ENCODE results near the gene QSOX2. TPM values are rescaled to one million over a fixed set of nuclear protein-coding genes. Genes with fewer than 3 reads are reported as not detected.

QSOX2 gene
- total RNA-seq, 6 donors from 2014 or later, result 6.9 to 14.8 (median 10.1) TPM

DNA sequence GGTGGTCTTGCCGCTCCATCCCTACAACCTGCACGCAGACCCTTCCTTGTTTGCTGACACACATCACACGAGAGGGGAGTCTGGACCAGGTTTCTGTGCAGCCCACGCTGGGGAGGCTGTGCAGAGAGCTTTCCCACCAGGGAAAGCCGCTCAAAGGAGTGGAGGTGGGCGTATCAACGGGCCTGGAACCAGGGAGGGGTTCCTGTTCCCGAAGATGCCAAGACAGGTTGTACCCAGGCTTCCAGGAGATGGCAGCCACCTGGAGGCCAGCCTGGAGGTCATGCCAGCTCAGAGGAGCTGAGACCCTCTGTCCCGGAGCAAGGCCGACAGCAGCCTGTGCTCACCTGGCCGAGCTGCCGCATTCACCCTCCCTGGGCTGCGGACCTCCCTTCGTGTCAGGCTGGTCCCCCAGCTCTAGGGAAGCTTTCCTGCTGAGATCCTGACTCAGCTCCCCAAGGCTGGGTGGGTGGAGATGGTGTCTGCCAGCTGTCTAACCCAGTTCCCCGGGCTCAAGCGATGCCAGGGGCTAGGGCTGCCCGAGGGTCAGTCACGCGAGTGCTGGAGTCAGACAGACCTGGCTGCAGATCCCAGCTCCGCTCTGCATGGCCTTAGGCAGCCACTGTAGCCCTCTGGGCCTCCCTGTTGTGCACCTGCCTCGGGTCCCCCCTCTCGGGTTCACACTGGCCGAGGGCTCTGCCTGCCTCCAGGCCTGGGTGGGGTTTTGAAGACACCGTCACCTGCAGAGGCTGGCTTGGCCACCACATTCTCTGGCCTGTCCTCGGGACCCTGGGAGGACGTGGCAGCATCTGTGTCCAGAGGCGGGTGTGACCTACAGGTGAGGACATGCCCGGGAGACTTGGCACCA, 28.5 kb upstream of the QSOX2 start:
- peak in 1 of 2 donors; percentile 20 for ATAC-seq (ENCODE audit: low FRiP score in 2 of 2)
- TF ChIP-seq POLR2A (IDR thresholded peaks at IDR 0.05) (no peak), EP300 (IDR thresholded peaks at IDR 0.05) (no peak), POLR2AphosphoS5 (IDR thresholded peaks at IDR 0.05) (no peak), CTCF (IDR thresholded peaks at IDR 0.05) (no peak)
- H3K4me3 ChIP-seq, result no peak overlapping the region
- no peaks in the 10 kb centered on the region for H3K4me1 ChIP-seq
- 82% methylated on average over 20 to 22 of the region's 28 CpGs for WGBS, 2 donors
- DNase-seq, result peak in 1 of 2 donors; percentile 76
- no peak overlapping the region for H3K27ac ChIP-seq
- H3K9me3 ChIP-seq, result no peaks in the 10 kb centered on the region
- H3K27me3 ChIP-seq, result no peaks in the 10 kb centered on the region
- H3K36me3 ChIP-seq, result no peaks in the 10 kb centered on the region

GRCh38 chr9:136273244-136273865, 27.7 kb upstream of the QSOX2 start:
- TF ChIP-seq CTCF (IDR thresholded peaks at IDR 0.05) (no peak), POLR2A (IDR thresholded peaks at IDR 0.05) (no peak), POLR2AphosphoS5 (IDR thresholded peaks at IDR 0.05) (no peak), EP300 (IDR thresholded peaks at IDR 0.05) (no peak)
- no peak for DNase-seq
- Histone ChIP-seq H3K4me1 (no peaks in the 10 kb centered on the region), H3K9me3 (no peaks in the 10 kb centered on the region), H3K36me3 (no peaks in the 10 kb centered on the region), H3K27me3 (no peaks in the 10 kb centered on the region), H3K4me3 (no peak overlapping the region), H3K27ac (no peak overlapping the region)
- ATAC-seq (ENCODE audit: low FRiP score in 2 of 2), result no peak
- WGBS, 2 donors, result 77 to 78% methylated on average over 14 of the region's 14 CpGs

DNA sequence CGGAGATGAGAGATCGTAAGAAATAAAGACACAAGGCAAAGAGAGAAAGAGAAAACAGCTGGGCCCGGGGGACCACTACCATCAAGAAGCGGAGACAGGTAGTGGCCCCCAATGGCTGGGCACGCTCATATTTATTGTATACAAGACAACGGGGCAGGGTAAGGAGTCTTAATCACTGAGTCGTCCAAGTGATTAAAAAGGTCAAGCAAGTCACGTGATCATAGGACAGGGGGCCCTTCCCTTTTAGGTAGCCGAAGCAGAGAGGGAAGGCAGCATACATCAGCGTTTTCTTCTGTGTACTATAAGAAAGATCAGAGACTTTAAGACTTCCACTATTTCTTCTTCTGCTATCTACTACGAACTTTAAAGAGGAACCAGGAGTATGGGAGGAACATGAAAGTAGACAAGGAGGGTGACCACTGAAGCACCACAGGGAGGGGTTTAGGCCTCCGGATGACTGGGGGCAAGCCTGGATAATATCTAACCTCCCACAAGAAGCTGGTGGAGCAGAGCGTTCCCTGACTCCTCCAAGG, 24.6 kb upstream of the QSOX2 start:
- Histone ChIP-seq H3K27ac (no peak overlapping the region), H3K36me3 (no peaks in the 10 kb centered on the region), H3K4me1 (peaks cover 9 to 14% (median 12%) of the 10 kb centered on the region in 4 donors), H3K4me3 (no peak overlapping the region), H3K27me3 (no peaks in the 10 kb centered on the region), H3K9me3 (no peaks in the 10 kb centered on the region)
- 79 to 82% methylated on average over 13 of the region's 13 CpGs for WGBS, 2 donors
- TF ChIP-seq POLR2AphosphoS5 (IDR thresholded peaks at IDR 0.05), result no peak
- TF ChIP-seq CTCF (IDR thresholded peaks at IDR 0.05), result no peak
- TF ChIP-seq POLR2A (IDR thresholded peaks at IDR 0.05), result no peak
- no peak for TF ChIP-seq EP300 (IDR thresholded peaks at IDR 0.05)
- no peak for DNase-seq
- ATAC-seq (ENCODE audit: low FRiP score in 2 of 2), result no peak

GRCh38 chr9:136268735-136269134, 23.1 kb upstream of the QSOX2 start:
- TF ChIP-seq POLR2A (IDR thresholded peaks at IDR 0.05) (no peak), POLR2AphosphoS5 (IDR thresholded peaks at IDR 0.05) (no peak), CTCF (IDR thresholded peaks at IDR 0.05) (no peak), EP300 (IDR thresholded peaks at IDR 0.05) (no peak)
- DNase-seq, result no peak
- H3K9me3 ChIP-seq, result no peaks in the 10 kb centered on the region
- WGBS, 2 donors, result 57 to 62% methylated on average over 6 of the region's 6 CpGs
- H3K4me1 ChIP-seq, result peaks cover 9 to 14% (median 12%) of the 10 kb centered on the region in 4 donors
- no peak overlapping the region for H3K27ac ChIP-seq
- ATAC-seq (ENCODE audit: low FRiP score in 2 of 2), result no peak
- H3K4me3 ChIP-seq, result no peak overlapping the region
- no peaks in the 10 kb centered on the region for H3K36me3 ChIP-seq
- H3K27me3 ChIP-seq, result no peaks in the 10 kb centered on the region

Measured in upper lobe of left lung (tissue), 6 donors.